Osteocyte (in vitro differentiated cells): ENCODE results near the gene ECM1. TPM values are rescaled to one million over a fixed set of nuclear protein-coding genes. Genes with fewer than 3 reads are reported as not detected.

Source experiments
- DNase-seq: peaks from one replicate; pipeline ENCODE4 v3.0.0; 2021; ENCODE audit warnings: mixed read lengths; ENCODE audit not compliant: unreplicated experiment; ENCODE audit errors: extremely low spot score
- H3K27ac Mint-ChIP-seq: one replicate; pipeline ENCODE4 v1.8.0; 2021; ENCODE audit warnings: mild to moderate bottlenecking, mixed read lengths; ENCODE audit not compliant: unreplicated experiment
- H3K27me3 Mint-ChIP-seq: one replicate; pipeline ENCODE4 v1.8.0; 2021; ENCODE audit warnings: mixed read lengths; ENCODE audit not compliant: unreplicated experiment
- H3K36me3 Mint-ChIP-seq: one replicate; pipeline ENCODE4 v1.8.0; 2021; ENCODE audit warnings: mixed read lengths; ENCODE audit not compliant: unreplicated experiment
- H3K4me1 Mint-ChIP-seq: one replicate; pipeline ENCODE4 v1.8.0; 2021; ENCODE audit warnings: mixed read lengths; ENCODE audit not compliant: unreplicated experiment
- H3K4me3 Mint-ChIP-seq: one replicate; pipeline ENCODE4 v1.8.0; 2021; ENCODE audit warnings: mild to moderate bottlenecking, moderate library complexity, mixed read lengths; ENCODE audit not compliant: unreplicated experiment
- H3K9me3 Mint-ChIP-seq: one replicate; pipeline ENCODE4 v1.8.0; 2021; ENCODE audit warnings: mixed read lengths; ENCODE audit not compliant: unreplicated experiment
- CTCF ChIP-seq: fragments of 200-600 bp; sonication (generic); IDR thresholded peaks from 2 replicates; pipeline ENCODE4 v1.5.0; 2021; ENCODE audit warnings: antibody characterized with exemption, mild to moderate bottlenecking, moderate library complexity
- total RNA-seq: library from RNA; stranded (reverse); gene quantifications from 2 replicates; pipeline ENCODE4 v1.2.1, GENCODE V29; 2021

The ECM1 gene
- total RNA-seq, 1 donor from 2014 or later: 17.4 TPM

- no peaks in the 10 kb centered on the region for H3K4me1 Mint-ChIP-seq
- DNase-seq: no peak
- H3K4me3 Mint-ChIP-seq: no peak overlapping the region
- no peaks in the 10 kb centered on the region for H3K9me3 Mint-ChIP-seq
- H3K27ac Mint-ChIP-seq: no peak overlapping the region
- H3K27me3 Mint-ChIP-seq: peaks cover 3% of the 10 kb centered on the region
- H3K36me3 Mint-ChIP-seq: peaks cover 29% of the 10 kb centered on the region
- TF ChIP-seq CTCF: no peak
Measured at GRCh38 chr1:150473659-150474058, 34.2 kb upstream of the ECM1 start.

GRCh38 chr1:150474869-150475268 is 33.0 kb upstream of the ECM1 start:
- Mint-ChIP-seq H3K4me1 (no peaks in the 10 kb centered on the region), H3K4me3 (no peak overlapping the region), H3K9me3 (no peaks in the 10 kb centered on the region), H3K27ac (no peak overlapping the region), H3K36me3 (peaks cover 25% of the 10 kb centered on the region), H3K27me3 (peaks cover 3% of the 10 kb centered on the region)
- TF ChIP-seq CTCF: no peak
- DNase-seq: no peak

- H3K9me3 Mint-ChIP-seq: no peaks in the 10 kb centered on the region
- no peak for TF ChIP-seq CTCF
- H3K36me3 Mint-ChIP-seq: peaks cover 8% of the 10 kb centered on the region
- peaks cover 3% of the 10 kb centered on the region for H3K27me3 Mint-ChIP-seq
- H3K4me1 Mint-ChIP-seq: no peaks in the 10 kb centered on the region
- no peak overlapping the region for H3K27ac Mint-ChIP-seq
- no peak for DNase-seq
- H3K4me3 Mint-ChIP-seq: no peak overlapping the region
Measured at GRCh38 chr1:150476754-150477153, 31.2 kb upstream of the ECM1 start.

GRCh38 chr1:150477320-150477719 is 30.6 kb upstream of the ECM1 start:
- no peak for TF ChIP-seq CTCF
- Mint-ChIP-seq H3K36me3 (peaks cover 4% of the 10 kb centered on the region), H3K27me3 (peaks cover 3% of the 10 kb centered on the region), H3K27ac (no peak overlapping the region), H3K4me3 (no peak overlapping the region), H3K4me1 (no peaks in the 10 kb centered on the region), H3K9me3 (no peaks in the 10 kb centered on the region)
- DNase-seq: no peak

- Mint-ChIP-seq H3K9me3 (no peaks in the 10 kb centered on the region), H3K36me3 (peaks cover 1% of the 10 kb centered on the region), H3K27ac (no peak overlapping the region), H3K4me1 (no peaks in the 10 kb centered on the region), H3K27me3 (peaks cover 3% of the 10 kb centered on the region), H3K4me3 (no peak overlapping the region)
- DNase-seq: no peak
- TF ChIP-seq CTCF: no peak
Measured at GRCh38 chr1:150477733-150478132, 30.2 kb upstream of the ECM1 start.
